Activated CD8-positive, alpha-beta memory T cell treated with anti-CD3 and anti-CD28 coated beads, Interleukin-2, amount 50 U/mL, for 1 hour (primary cell): Measurements from ENCODE around the gene ELMO2.

Experiments
- DNase-seq: peaks from one replicate; pipeline ENCODE4 v3.0.0-alpha.2; 2020; ENCODE audit errors: extremely low read depth

ELMO2 gene

DNA sequence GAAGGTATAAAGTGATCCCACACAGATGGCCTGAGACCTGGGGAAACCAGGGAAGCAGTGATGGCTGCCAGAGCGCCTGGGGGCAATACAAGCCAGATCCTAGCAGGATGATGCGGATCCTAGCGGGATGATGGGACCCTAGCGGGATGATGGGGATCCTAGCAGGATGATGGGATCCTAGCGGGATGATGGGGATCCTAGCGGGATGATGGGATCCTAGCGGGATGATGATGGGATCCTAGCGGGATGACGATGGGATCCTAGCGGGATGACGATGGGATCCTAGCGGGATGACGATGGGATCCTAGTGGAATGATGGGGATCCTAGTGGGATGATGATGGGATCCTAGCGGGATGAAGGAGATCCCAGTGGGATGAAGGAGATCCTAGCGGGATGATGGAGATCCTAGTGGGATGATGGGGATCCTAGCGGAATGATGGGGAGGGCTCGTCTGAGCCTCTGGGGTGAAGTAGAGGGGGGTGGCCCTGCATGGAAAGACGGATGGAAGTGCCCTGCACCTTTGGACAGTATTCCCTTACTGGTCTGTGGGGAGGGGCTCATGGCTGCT is 54.0 kb downstream of the ELMO2 start:
- no peak for DNase-seq

DNA sequence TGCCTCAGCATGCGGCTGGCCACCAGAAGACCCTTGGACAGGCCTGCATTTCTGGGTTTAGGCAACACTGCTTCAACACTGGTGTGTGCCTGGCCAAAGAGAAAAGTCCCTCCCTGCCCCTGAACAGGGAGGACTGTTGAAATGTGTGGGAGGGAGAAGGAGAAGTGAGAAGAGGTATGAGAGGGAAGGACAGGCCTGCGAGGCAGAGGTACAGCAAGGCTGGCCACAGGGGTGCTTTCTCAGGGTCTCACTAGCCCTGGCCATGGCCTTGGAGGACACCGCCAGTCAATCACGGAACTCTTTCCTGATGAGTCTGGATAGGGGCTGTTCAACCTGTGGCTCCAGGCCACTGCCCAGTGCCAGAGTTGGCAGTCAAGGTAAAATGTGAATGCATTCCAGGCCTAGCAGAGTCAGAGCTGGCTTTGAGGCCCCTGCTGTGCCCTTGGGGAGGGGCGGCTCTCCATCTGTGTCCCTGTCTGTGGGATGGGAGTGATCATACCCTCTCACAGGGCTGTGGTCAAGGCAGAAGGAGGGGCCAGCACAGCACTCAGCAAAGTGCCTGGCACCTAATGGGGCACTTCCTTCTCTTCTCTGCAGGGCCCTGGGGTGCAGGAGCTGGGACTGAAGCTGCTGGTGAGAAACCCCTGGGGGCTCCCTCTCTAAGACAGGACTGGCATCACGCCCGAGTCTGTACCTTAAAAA is 54.9 kb downstream of the ELMO2 start:
- DNase-seq, result no peak

DNA sequence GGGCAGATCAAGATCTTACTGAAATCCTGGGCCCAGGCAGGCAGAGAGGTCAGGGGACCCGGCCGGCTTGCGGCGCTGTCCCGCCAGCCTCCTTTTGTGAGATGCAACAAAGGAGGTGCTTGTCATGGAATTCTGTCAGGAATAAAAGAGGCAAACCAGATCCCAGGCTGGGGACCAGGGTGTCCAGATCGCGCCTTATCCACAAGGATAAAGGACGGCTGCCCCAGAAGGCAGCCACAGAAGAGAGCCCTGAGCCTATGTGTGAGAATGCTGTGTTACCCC is 55.5 kb downstream of the ELMO2 start:
- DNase-seq, result no peak

DNA sequence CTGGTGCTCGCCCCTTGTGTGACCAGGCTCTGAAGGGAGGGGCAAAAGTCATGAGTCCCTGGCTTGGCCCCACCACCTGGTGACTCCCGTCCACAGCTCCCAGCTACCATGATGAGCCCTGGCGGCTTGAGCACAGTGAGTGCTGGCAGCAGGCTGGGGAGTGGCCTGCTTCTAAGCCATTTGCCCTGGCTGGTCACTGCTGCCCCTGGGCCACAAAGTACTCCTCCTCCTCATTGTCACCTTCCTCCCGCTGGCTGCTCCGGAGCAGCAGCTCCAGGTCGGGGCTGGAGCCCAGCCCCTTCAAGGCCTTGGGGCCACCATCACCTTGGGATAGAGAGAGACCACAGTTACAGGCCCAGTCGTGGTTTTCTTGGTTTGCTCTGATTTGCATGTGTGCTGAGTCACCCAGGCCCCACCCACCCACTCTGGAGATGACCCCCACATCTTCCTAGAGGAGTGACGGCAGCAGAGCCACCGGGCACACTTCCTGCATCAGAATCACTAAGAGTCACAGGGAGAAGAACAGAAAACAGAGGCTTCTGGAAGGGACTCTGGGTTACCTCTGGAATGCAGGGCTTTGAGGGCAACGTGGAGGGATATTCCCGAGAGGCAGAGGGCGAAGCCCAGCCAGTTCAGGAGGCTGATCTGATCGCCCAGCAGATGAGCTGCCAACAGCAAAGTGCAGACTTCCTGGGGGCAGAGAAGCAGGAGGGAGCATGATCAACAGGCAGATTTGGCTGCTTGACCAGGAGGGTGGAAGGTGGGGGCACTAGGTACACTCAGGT is 56.0 kb downstream of the ELMO2 start:
- no peak for DNase-seq

GRCh38 chr20:46349742-46350056 is 56.7 kb downstream of the ELMO2 start:
- DNase-seq, result no peak

DNA sequence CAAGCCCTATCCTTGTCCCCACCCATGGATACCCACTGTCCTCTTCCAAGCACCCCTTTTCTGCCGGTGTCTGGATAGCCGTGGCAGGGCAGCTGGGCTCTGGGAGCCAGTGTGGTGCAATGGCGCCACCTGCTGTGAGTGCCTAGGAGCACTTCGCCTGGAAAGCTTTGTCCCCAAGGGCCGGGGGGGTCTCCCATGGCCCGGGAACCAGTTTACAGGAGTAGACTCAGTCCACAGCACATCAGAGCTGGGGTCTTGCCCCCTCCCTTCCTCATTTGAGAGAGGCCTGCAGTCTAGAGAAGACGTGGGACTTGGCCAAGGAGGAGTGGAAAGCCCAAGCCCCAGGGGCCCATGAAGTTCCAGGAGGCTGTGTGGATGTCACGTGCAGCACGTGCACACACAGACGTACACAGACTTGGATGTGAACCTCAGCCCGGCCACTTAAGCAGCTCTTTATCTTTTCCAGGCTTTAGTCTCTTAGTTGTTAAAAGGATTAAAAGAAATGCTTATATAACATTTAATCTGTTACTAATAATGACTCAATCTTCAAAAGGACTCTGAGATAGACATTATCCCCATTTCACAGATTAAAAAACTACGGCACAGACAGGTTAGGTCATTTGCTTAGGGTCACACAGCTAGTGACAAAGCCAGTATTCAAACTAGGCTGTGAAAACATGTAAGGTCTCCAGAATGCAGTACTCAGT is 57.2 kb downstream of the ELMO2 start:
- DNase-seq, result no peak

DNA sequence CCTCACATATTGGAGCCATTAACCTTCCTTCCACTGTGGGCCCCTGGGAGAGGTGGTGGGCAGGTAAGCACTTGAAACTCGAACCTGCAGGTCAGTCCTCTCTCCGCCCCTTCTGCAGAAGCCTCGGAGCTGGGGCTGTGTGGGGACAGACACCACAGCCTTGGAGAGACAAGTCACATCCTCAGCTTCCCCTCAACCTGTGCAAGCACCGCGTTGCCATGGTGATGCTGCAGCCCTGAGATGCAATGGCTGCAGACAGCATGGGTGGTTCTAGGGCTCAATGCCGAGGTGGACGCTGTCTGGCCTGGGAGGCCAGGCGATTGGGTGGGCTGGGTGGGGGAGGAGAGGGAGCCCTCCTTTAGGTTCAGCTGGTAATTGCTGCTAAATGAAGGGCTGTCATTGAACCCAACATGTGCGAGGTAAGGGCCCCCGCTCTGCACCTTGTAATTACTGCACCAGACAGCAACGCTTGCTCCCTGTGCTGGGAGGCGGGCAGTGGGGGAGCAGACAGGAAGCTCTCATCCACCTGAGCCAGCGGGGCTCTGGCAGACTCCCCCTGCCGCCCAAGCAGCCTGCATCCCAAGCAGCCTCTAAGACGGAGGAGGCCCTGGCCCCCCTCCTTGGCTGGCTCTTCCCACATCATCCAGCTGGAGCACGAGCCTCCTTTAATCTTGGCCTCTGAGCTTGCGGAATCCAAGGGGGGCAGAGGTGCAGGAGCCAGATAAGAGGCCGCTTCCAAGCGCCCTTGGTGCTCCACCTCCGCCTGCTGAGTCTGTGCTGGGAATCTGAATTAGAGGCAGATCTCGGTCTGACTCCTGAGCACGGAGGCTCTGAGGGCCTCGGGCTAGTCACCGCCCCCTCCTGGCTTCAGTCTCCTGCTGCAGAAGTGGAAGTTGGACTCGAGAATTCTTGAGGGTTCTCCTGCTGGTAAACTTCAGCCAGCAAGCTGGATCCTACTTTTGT is 58.3 kb downstream of the ELMO2 start:
- DNase-seq, result no peak

DNA sequence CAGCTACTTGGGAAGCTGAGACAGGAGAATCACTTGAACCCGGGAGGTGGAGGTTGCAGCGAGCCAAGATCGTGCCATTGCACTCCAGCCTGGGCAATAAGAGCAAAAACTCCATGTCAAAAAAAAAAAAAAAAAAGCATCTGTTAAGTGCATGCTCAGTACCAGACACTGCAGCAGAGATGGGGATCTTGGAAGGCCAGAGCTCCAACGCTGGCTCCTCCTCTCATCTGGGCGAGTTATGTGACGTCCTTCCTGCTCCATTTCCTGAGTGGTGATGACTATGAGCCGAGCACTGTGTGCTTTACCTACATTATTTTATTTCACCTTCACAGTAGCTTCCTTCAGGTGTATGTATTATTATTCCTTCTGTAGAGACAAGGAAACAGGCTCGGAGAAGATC is 59.6 kb downstream of the ELMO2 start:
- DNase-seq, result no peak

GRCh38 chr20:46344488-46345162 is 61.8 kb downstream of the ELMO2 start:
- no peak for DNase-seq

DNA sequence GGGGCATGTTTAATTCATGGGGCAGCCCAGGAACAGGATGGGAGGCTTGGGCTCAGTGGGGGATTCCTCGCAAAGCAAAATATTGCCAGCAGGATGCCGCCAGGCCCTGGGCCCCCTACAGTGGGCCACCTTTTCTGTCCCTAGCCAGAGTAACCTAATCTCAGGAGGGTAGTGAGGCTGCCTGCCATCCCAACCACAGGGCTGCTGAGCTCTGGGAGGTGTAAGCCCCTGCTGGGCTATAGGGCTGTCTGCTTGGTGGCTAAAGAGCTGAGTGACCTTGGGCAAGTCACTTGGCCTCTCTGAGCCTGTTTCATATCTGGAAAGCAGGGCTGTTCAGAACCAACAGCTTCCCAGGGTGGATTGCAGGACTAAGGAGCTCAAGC is 62.4 kb downstream of the ELMO2 start:
- DNase-seq, result no peak

- no peak for DNase-seq
Observed at GRCh38 chr20:46343348-46343974, 63.0 kb downstream of the ELMO2 start.

GRCh38 chr20:46342451-46343347 is 63.7 kb downstream of the ELMO2 start:
- DNase-seq, result no peak

DNA sequence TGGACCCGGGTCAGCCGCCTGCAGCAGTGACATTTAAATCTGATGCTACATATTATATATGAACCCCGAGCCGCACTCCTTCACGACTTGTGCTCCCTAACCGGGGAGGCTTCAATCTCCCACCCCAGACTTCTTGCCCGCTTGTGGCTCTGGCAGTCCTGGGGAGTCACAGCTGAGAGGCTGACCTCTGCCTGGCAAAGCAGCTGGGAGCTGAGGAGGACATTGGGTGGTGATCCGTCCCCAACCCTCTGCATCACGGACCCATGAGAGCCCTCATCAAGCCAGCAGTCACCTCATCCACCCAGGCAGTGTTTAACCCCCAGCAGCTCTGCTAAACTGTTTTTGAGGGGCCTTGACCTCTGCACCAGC is 64.4 kb downstream of the ELMO2 start:
- no peak for DNase-seq

DNA sequence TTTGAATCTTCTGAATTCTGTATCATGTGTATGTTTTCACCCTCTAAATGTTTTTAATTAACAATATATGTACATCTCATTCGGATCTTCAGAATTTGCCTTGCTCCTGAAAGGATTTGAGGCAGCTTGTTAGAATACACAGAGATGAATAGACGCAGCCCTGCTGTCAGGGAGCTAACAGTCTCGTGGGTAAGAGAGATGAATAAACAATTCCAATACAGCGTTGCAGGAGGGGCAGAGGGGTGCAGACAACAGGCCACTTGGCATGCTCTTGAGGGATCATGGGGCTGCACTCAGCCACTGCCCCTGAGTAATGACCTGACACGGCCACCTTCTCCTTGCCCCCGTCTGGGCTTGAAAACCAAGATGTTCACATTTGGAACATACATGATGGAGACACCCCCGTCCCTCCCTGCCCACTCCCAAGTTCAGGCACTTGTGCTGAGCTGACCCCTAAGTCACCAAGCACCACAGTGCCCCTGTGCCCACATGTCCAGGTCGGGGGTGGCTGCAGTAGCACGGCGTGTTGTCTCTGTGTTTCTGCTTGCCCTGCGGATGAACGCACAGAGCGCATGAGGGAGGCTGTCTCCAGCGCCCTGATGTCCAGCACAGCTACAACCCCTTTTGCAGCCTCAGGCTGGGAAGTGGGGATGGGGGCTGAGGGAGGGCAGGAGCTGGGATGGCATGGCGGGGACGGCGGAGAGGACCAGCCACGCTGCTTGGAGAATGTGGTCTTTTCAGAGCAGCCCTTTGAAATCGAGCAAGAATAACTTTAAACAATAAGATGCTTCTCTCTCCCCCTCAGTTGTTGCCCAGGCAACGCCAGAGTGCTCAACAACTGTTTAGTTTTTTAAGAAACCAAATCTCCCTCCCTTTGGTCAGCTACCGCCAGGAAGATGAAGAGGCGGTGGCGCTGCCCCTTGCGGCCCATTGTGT is 65.1 kb downstream of the ELMO2 start:
- no peak for DNase-seq

GRCh38 chr20:46339037-46339436 is 67.4 kb downstream of the ELMO2 start:
- DNase-seq, result no peak

GRCh38 chr20:46336735-46337134 is 69.7 kb downstream of the ELMO2 start:
- no peak for DNase-seq

DNA sequence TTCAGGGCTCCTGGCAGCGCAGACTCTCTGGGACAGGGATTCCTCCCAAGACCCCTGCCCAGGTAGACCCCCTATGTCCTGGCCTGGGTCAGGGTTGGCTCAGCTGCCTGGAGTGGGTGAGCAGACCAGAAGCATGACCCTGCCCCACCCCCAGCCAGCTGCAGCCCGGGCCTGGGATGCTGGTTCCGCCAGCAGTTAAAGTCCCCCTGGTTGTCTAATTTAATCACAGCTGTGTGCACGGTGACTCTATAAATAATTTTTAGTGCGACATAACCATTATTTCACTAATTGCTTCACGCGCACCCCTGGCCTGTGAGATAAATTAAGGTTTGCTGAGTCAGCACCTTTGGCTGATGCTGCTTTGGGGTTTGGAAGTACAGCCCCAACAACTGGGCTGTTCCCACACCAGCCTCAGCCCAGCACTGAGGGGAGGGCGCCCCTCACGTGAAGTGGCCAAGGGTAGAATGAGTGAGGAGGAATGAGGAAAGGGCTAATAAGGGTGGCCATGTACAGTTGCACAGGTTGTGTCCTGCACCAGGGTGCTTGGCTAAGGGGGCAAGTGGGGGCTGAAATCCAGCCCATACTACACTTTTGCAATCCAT is 72.0 kb downstream of the ELMO2 start:
- DNase-seq, result no peak
